ENCODE measurements around the gene PEMT.

GRCh38 chr17:17581509-17581908 is 10.0 kb downstream of the PEMT start:
- TF ChIP-seq CTCF (IDR thresholded peaks at IDR 0.05) (no peak), POLR2A (IDR thresholded peaks at IDR 0.05; ENCODE audit: low read depth) (no peak), POLR2AphosphoS5 (IDR thresholded peaks at IDR 0.05) (no peak)

Measured in esophagus muscularis mucosa (tissue), 3 donors.